Motor neuron (in vitro differentiated cells): ENCODE measurements around the gene SPAG17. TPM values are rescaled to one million over a fixed set of nuclear protein-coding genes. Genes with fewer than 3 reads are reported as not detected.

Source experiments
- ATAC-seq, 8 experiments: fragments of 200-7000 bp; cut with Tn5 transposase; replicated peaks in 6 of 8; 2 replicates each; pipeline ENCODE4 v1.8.0; 2021; ENCODE audit warnings: mild to moderate bottlenecking in 8 of 8, moderate library complexity in 8 of 8
- H3K27ac ChIP-seq, 2 donors: fragments of 250-450 bp; sonication (Bioruptor Pico); 2 replicates each; pipeline ENCODE4 v1.9.0; 2021; ENCODE audit warnings: antibody characterized with exemption in 2 of 2, mild to moderate bottlenecking in 2 of 2, moderate library complexity in 1 of 2
- H3K4me1 ChIP-seq, 2 donors: fragments of 250-450 bp; sonication (Bioruptor Pico); replicated peaks in 1 of 2; 2 replicates each; pipeline ENCODE4 v1.6.1; 2021; ENCODE audit warnings: antibody characterized with exemption in 2 of 2, mild to moderate bottlenecking in 2 of 2, moderate library complexity in 1 of 2
- H3K4me3 ChIP-seq, 5 donors: fragments of 250-450 bp; sonication (Bioruptor Pico); 2 replicates each; pipeline ENCODE4 v1.9.0; 2021; ENCODE audit warnings: antibody characterized with exemption in 5 of 5, mild to moderate bottlenecking in 5 of 5, moderate library complexity in 4 of 5
- WGBS, 10 experiments: fragments of 450-650 bp; shearing (Covaris generic); methylation state at CpG; one replicate each; pipeline ENCODE4 v1.0.0; 2022; 5-methylcytosine and 5-hydroxymethylcytosine counted together
- in situ Hi-C, 9 experiments: fragments of 400-800 bp; cut with MboI; loops; one replicate each; pipeline ENCODE4 v1.15.0; 2021; ENCODE audit warnings: low sequenced_read_pairs in 9 of 9, low pct_unique_long_range_greater_than_20kb in 2 of 9; ENCODE audit not compliant: unreplicated experiment in 9 of 9
- total RNA-seq, 8 experiments: library from RNA; unstranded; fragments of 300-600 nt; gene quantifications; 2 replicates each; pipeline versions ENCODE4 v1.2.3 to v1.2.4, GENCODE V29; 2022

SPAG17 gene
- total RNA-seq, 8 experiments from 2014 or later, result 1.5 to 236 (median 8.6) TPM

- in situ Hi-C loops, result no loop called here
- ATAC-seq, result peak in 3 of 8 experiments; percentile 41 to 64 (median 45)
- no peak overlapping the region for H3K27ac ChIP-seq
- 12 to 82% (median 61%) methylated on average over 1 to 3 of the region's 3 CpGs for WGBS, 10 experiments
- H3K4me1 ChIP-seq, result no peaks in the 10 kb centered on the region
- H3K4me3 ChIP-seq, result no peak overlapping the region
Observed at GRCh38 chr1:118023199-118023598, 161.8 kb downstream of the SPAG17 start.

- in situ Hi-C loops, result no loop called here
- ATAC-seq, result peak in 3 of 8 experiments; percentile 61 to 78 (median 65)
- WGBS, 10 experiments, result 0 to 92% (median 38%) methylated on average over 1 of the region's 1 CpG; no CpG with 5 or more reads in 5 of the 10 experiments
- no peak overlapping the region for H3K27ac ChIP-seq
- H3K4me1 ChIP-seq, result no peaks in the 10 kb centered on the region
- no peak overlapping the region for H3K4me3 ChIP-seq
Observed at GRCh38 chr1:118021668-118022067, 163.4 kb downstream of the SPAG17 start.

- 33 to 75% (median 50%) methylated on average over 1 of the region's 1 CpG; no CpG with 5 or more reads in 3 of the 10 experiments for WGBS, 10 experiments
- no peak overlapping the region for H3K27ac ChIP-seq
- no peaks in the 10 kb centered on the region for H3K4me1 ChIP-seq
- in situ Hi-C loops, result no loop called here
- H3K4me3 ChIP-seq, result no peak overlapping the region
- no peak for ATAC-seq
Observed at GRCh38 chr1:118018060-118018459, 167.0 kb downstream of the SPAG17 start.

GRCh38 chr1:118013938-118014337 is 171.1 kb downstream of the SPAG17 start:
- in situ Hi-C loops, result no loop called here
- Histone ChIP-seq H3K4me1 (no peaks in the 10 kb centered on the region), H3K4me3 (no peak overlapping the region), H3K27ac (no peak overlapping the region)
- ATAC-seq, result no peak

GRCh38 chr1:118013336-118013735 is 171.7 kb downstream of the SPAG17 start:
- no peaks in the 10 kb centered on the region for H3K4me1 ChIP-seq
- in situ Hi-C loops, result no loop called here
- H3K4me3 ChIP-seq, result no peak overlapping the region
- no peak overlapping the region for H3K27ac ChIP-seq
- WGBS, 10 experiments, result 52 to 96% (median 88%) methylated on average over 2 to 6 of the region's 6 CpGs; no CpG with 5 or more reads in 1 of the 10 experiments
- no peak for ATAC-seq

GRCh38 chr1:118012515-118013124 is 172.4 kb downstream of the SPAG17 start:
- WGBS, 10 experiments, result 71 to 100% (median 89%) methylated on average over 1 to 6 of the region's 6 CpGs; no CpG with 5 or more reads in 2 of the 10 experiments
- in situ Hi-C loops, result no loop called here
- H3K27ac ChIP-seq, result no peak overlapping the region
- H3K4me1 ChIP-seq, result no peaks in the 10 kb centered on the region
- ATAC-seq, result peak in 2 of 8 experiments; percentile 22 to 73
- H3K4me3 ChIP-seq, result no peak overlapping the region

- in situ Hi-C loops, result no loop called here
- WGBS, 10 experiments, result 90 to 100% (median 94%) methylated on average over 1 to 7 of the region's 7 CpGs; no CpG with 5 or more reads in 3 of the 10 experiments
Observed at GRCh38 chr1:118008011-118008410, 177.0 kb downstream of the SPAG17 start.

GRCh38 chr1:118007391-118007790 is 177.6 kb downstream of the SPAG17 start:
- ATAC-seq, result no peak
- Histone ChIP-seq H3K27ac (no peak overlapping the region), H3K4me3 (no peak overlapping the region), H3K4me1 (no peaks in the 10 kb centered on the region)
- WGBS, 10 experiments, result 70 to 100% (median 76%) methylated on average over 1 to 2 of the region's 2 CpGs; no CpG with 5 or more reads in 4 of the 10 experiments
- in situ Hi-C loops, result no loop called here

More at GRCh38 chr1:118008011-118008410, 177.0 kb downstream of the SPAG17 start:
- no peaks in the 10 kb centered on the region for H3K4me1 ChIP-seq
- no peak overlapping the region for H3K4me3 ChIP-seq
- H3K27ac ChIP-seq, result no peak overlapping the region
- no peak for ATAC-seq

GRCh38 chr1:118004312-118004711 is 180.7 kb downstream of the SPAG17 start:
- in situ Hi-C loops, result no loop called here
- ATAC-seq, result no peak
- Histone ChIP-seq H3K4me3 (no peak overlapping the region), H3K27ac (no peak overlapping the region), H3K4me1 (no peaks in the 10 kb centered on the region)
- WGBS, 10 experiments, result 20 to 100% (median 59%) methylated on average over 1 to 5 of the region's 5 CpGs; no CpG with 5 or more reads in 2 of the 10 experiments

GRCh38 chr1:117985973-117986372 is 199.1 kb downstream of the SPAG17 start:
- no peak for ATAC-seq
- Histone ChIP-seq H3K27ac (no peak overlapping the region), H3K4me1 (no peaks in the 10 kb centered on the region), H3K4me3 (no peak overlapping the region)
- in situ Hi-C loops, result no loop called here
- 59 to 100% (median 91%) methylated on average over 2 to 3 of the region's 3 CpGs for WGBS, 10 experiments

- ATAC-seq, result no peak
- Histone ChIP-seq H3K4me1 (no peaks in the 10 kb centered on the region), H3K4me3 (no peak overlapping the region), H3K27ac (no peak overlapping the region)
- in situ Hi-C loops, result no loop called here
- WGBS, 10 experiments, result 0 to 100% (median 83%) methylated on average over 1 of the region's 1 CpG; no CpG with 5 or more reads in 3 of the 10 experiments
Observed at GRCh38 chr1:117985239-117985638, 199.8 kb downstream of the SPAG17 start.

GRCh38 chr1:117981455-117982192 is 203.4 kb downstream of the SPAG17 start:
- no peak for ATAC-seq
- Histone ChIP-seq H3K27ac (no peak overlapping the region), H3K4me3 (no peak overlapping the region), H3K4me1 (no peaks in the 10 kb centered on the region)
- WGBS, 10 experiments, result 50 to 100% (median 88%) methylated on average over 2 to 5 of the region's 5 CpGs; no CpG with 5 or more reads in 1 of the 10 experiments
- in situ Hi-C loops, result no loop called here

GRCh38 chr1:117976381-117976780 is 208.6 kb downstream of the SPAG17 start:
- in situ Hi-C loops, result no loop called here
- Histone ChIP-seq H3K4me3 (no peak overlapping the region), H3K4me1 (peaks cover 0 to 2% of the 10 kb centered on the region in 2 donors), H3K27ac (no peak overlapping the region)
- ATAC-seq, result no peak
- 40 to 100% (median 84%) methylated on average over 1 to 3 of the region's 3 CpGs; no CpG with 5 or more reads in 4 of the 10 experiments for WGBS, 10 experiments
